HEK293 (cell line): Measurements from ENCODE around the gene GEMIN7.

Experiments
- GLIS2 ChIP-seq: fragments of 450-650 bp; formaldehyde crosslinking; IDR thresholded peaks from 2 replicates; pipeline ENCODE4 v1.5.1; 2016; ENCODE audit warnings: missing biosample characterization, missing genetic modification characterization
- KLF8 ChIP-seq: fragments of 450-650 bp; formaldehyde crosslinking; IDR thresholded peaks from 2 replicates; pipeline ENCODE4 v1.5.1; 2016; ENCODE audit warnings: missing biosample characterization, missing genetic modification characterization
- MZF1 ChIP-seq: fragments of 450-650 bp; formaldehyde crosslinking; IDR thresholded peaks from 2 replicates; pipeline ENCODE4 v1.5.1; 2017; ENCODE audit warnings: missing biosample characterization, missing genetic modification characterization, borderline replicate concordance
- SALL2 ChIP-seq: fragments of 450-650 bp; formaldehyde crosslinking; IDR thresholded peaks from 2 replicates; pipeline ENCODE4 v1.5.0; 2017; ENCODE audit warnings: missing biosample characterization, mild to moderate bottlenecking, missing genetic modification characterization, borderline replicate concordance
- SP3 ChIP-seq: fragments of 450-650 bp; formaldehyde crosslinking; IDR thresholded peaks from 2 replicates; pipeline ENCODE4 v1.5.1; 2016; ENCODE audit warnings: missing biosample characterization, missing genetic modification characterization
- ZBTB21 ChIP-seq: fragments of 450-650 bp; formaldehyde crosslinking; IDR thresholded peaks from 2 replicates; pipeline ENCODE4 v1.5.1; 2017; ENCODE audit warnings: missing biosample characterization, missing genetic modification characterization
- ZNF157 ChIP-seq: fragments of 450-650 bp; formaldehyde crosslinking; IDR thresholded peaks from 2 replicates; pipeline ENCODE4 v1.5.1; 2016; ENCODE audit warnings: missing biosample characterization, missing genetic modification characterization
- ZNF248 ChIP-seq: fragments of 450-650 bp; formaldehyde crosslinking; IDR thresholded peaks from 2 replicates; pipeline ENCODE4 v1.5.1; 2017; ENCODE audit warnings: missing biosample characterization, missing genetic modification characterization
- ZNF335 ChIP-seq: fragments of 450-650 bp; formaldehyde crosslinking; conservative IDR thresholded peaks from 2 replicates; pipeline ENCODE4 v1.5.1; 2016; ENCODE audit warnings: missing biosample characterization, missing genetic modification characterization
- ZNF354C ChIP-seq: fragments of 450-650 bp; formaldehyde crosslinking; IDR thresholded peaks from 2 replicates; pipeline ENCODE4 v1.5.1; 2016; ENCODE audit warnings: missing biosample characterization, missing genetic modification characterization, low read depth, borderline replicate concordance
- ZNF391 ChIP-seq: fragments of 450-650 bp; formaldehyde crosslinking; IDR thresholded peaks from 2 replicates; pipeline ENCODE4 v1.5.1; 2016; ENCODE audit warnings: low read depth, missing biosample characterization, missing genetic modification characterization, borderline replicate concordance
- ZNF596 ChIP-seq: fragments of 450-650 bp; IDR thresholded peaks from 2 replicates; pipeline ENCODE4 v1.5.0; 2018; ENCODE audit warnings: missing biosample characterization, mild to moderate bottlenecking, missing genetic modification characterization, moderate library complexity
- ZNF610 ChIP-seq: fragments of 450-650 bp; formaldehyde crosslinking; IDR thresholded peaks from 2 replicates; pipeline ENCODE4 v1.5.1; 2016; ENCODE audit warnings: missing biosample characterization, missing genetic modification characterization, borderline replicate concordance
- ZNF658 ChIP-seq: fragments of 450-650 bp; formaldehyde crosslinking; IDR thresholded peaks from 2 replicates; pipeline ENCODE4; 2016; ENCODE audit warnings: missing biosample characterization, missing genetic modification characterization
- ZNF660 ChIP-seq: fragments of 450-650 bp; IDR thresholded peaks from 2 replicates; pipeline ENCODE4 v1.5.1; 2018; ENCODE audit warnings: missing biosample characterization, mild to moderate bottlenecking, missing genetic modification characterization
- TF ChIP-seq, protein P1 (sequence below): fragments of 450-650 bp; formaldehyde crosslinking; IDR thresholded peaks from 2 replicates; pipeline ENCODE4 v1.5.1; 2017; ENCODE audit warnings: missing biosample characterization, missing genetic modification characterization
- TF ChIP-seq, protein P2 (sequence below): fragments of 450-650 bp; formaldehyde crosslinking; IDR thresholded peaks from 2 replicates; pipeline ENCODE4 v1.5.1; 2016; ENCODE audit warnings: missing biosample characterization, missing genetic modification characterization, borderline replicate concordance
- TF ChIP-seq, protein P3 (sequence below): fragments of 450-650 bp; formaldehyde crosslinking; IDR thresholded peaks from 2 replicates; pipeline ENCODE4 v1.5.1; 2016; ENCODE audit warnings: missing biosample characterization, missing genetic modification characterization

GEMIN7 gene

DNA sequence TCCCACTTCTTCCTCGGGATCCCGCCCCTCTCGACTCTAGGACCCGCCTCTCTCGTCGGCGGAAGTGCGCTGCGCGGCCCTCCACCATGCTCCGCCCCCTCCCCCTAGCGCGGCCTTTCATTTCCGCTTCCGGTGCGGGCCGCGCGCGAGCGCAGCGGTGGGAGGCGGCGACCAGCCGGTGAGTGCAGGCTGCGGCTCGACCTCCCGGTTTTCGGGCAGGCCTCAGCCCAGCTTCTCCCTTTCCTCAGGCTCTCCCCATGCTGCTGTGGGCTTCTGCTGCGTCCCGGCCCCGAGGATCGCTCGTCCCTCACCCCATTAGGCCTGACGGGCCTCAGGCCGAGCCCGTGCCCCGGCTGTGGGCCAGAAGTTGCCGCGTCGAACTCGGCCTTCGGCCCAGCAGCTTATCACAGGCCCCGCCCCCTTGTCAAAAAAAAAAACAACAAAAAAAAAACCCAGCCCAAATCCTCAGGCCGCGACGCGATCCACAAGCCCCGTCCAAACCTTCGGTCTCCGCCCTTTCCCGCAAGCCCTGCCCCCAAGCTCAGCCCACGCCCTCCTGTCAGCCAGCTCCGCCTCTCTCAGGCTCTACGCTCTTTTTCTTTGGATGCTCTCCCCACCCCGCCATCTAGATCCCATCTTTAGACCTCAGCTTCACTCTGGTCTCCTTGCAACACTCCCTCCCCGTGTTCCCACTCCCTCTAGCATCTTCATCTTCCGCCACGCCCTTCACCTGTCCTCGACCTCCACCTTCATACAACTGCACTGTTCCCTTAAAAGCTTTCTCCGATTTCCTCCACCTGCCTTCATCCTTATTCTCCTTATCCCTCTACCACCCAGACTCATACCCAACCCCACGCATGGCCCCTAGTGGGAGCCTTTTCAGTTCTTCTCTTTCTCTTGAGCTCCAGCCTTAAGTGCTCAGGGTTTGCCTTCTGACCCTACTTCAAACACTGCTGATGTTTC is 39.8 kb upstream of the GEMIN7 start, which contains the start of gene CLASRP (continued):
- TF ChIP-seq, protein P1, sequence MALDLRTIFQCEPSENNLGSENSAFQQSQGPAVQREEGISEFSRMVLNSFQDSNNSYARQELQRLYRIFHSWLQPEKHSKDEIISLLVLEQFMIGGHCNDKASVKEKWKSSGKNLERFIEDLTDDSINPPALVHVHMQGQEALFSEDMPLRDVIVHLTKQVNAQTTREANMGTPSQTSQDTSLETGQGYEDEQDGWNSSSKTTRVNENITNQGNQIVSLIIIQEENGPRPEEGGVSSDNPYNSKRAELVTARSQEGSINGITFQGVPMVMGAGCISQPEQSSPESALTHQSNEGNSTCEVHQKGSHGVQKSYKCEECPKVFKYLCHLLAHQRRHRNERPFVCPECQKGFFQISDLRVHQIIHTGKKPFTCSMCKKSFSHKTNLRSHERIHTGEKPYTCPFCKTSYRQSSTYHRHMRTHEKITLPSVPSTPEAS, result peak; percentile 12; the same call in 1 of the 2 replicates
- TF ChIP-seq ZNF610 (tag by site-specific recombination) (peak; percentile 53; the same call in 1 of the 2 replicates), ZNF391 (peak; percentile 52; the same call in 1 of the 2 replicates), MZF1 (tag by site-specific recombination) (no peak), GLIS2 (tag by site-specific recombination) (peak; percentile 10; the same call in 1 of the 2 replicates), ZNF660 (tag by site-specific recombination) (0 out of 2 replicates have a peak, but pooled peaks have one; percentile 74), KLF8 (tag by site-specific recombination) (0 out of 2 replicates have a peak, but pooled peaks have one; percentile 55), ZNF248 (tag by site-specific recombination) (no peak), ZNF596 (tag by site-specific recombination) (no peak), ZNF157 (no peak), SALL2 (no peak), SP3 (tag by site-specific recombination) (peak; percentile 94), ZNF335 (tag by site-specific recombination) (peak; percentile 81), ZNF354C (tag by site-specific recombination) (no peak), ZBTB21 (tag by site-specific recombination) (no peak), ZNF658 (tag by site-specific recombination) (no peak)
- TF ChIP-seq, protein P2, sequence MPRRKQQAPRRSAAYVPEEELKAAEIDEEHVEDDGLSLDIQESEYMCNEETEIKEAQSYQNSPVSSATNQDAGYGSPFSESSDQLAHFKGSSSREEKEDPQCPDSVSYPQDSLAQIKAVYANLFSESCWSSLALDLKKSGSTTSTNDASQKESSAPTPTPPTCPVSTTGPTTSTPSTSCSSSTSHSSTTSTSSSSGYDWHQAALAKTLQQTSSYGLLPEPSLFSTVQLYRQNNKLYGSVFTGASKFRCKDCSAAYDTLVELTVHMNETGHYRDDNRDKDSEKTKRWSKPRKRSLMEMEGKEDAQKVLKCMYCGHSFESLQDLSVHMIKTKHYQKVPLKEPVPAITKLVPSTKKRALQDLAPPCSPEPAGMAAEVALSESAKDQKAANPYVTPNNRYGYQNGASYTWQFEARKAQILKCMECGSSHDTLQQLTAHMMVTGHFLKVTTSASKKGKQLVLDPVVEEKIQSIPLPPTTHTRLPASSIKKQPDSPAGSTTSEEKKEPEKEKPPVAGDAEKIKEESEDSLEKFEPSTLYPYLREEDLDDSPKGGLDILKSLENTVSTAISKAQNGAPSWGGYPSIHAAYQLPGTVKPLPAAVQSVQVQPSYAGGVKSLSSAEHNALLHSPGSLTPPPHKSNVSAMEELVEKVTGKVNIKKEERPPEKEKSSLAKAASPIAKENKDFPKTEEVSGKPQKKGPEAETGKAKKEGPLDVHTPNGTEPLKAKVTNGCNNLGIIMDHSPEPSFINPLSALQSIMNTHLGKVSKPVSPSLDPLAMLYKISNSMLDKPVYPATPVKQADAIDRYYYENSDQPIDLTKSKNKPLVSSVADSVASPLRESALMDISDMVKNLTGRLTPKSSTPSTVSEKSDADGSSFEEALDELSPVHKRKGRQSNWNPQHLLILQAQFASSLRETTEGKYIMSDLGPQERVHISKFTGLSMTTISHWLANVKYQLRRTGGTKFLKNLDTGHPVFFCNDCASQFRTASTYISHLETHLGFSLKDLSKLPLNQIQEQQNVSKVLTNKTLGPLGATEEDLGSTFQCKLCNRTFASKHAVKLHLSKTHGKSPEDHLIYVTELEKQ (tag by site-specific recombination), result no peak
- TF ChIP-seq, protein P3, sequence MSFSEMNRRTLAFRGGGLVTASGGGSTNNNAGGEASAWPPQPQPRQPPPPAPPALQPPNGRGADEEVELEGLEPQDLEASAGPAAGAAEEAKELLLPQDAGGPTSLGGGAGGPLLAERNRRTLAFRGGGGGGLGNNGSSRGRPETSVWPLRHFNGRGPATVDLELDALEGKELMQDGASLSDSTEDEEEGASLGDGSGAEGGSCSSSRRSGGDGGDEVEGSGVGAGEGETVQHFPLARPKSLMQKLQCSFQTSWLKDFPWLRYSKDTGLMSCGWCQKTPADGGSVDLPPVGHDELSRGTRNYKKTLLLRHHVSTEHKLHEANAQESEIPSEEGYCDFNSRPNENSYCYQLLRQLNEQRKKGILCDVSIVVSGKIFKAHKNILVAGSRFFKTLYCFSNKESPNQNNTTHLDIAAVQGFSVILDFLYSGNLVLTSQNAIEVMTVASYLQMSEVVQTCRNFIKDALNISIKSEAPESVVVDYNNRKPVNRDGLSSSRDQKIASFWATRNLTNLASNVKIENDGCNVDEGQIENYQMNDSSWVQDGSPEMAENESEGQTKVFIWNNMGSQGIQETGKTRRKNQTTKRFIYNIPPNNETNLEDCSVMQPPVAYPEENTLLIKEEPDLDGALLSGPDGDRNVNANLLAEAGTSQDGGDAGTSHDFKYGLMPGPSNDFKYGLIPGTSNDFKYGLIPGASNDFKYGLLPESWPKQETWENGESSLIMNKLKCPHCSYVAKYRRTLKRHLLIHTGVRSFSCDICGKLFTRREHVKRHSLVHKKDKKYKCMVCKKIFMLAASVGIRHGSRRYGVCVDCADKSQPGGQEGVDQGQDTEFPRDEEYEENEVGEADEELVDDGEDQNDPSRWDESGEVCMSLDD (tag by site-specific recombination), result no peak
- TF ChIP-seq, all 188 proteins: peak for 61
